IPS-11a (cell line): ENCODE measurements around the gene HOXD12.

ENCODE experiments used
- H3K4me3 ChIP-seq: one replicate; pipeline ENCODE4 v1.5.1; 2013; ENCODE audit warnings: low read depth, low read length, control low read depth

Gene HOXD12

GRCh38 chr2:176080540-176081375, 18.8 kb upstream of the HOXD12 start:
- peak overlapping the region; percentile 20 for H3K4me3 ChIP-seq

DNA sequence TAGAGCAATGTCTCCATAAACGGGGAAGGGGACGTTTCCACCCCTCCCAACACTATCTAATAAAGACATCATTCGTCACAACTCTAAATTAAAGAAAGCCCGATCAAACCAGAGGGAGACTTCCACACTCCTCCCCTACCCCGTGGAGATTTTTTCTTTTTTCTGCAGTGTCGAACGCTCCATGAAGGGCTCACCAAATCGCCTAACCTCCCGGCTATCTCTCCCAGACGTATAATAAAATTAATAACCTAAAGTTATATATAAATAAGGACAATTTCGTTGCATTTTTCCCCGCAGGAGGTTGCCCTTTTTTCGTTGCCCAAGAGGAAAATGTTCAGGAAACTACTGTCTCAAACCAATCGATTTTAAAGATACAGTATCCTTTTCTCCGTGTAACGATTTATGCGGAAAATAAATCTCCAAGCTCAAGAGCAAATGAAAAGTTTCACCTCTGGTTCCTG, 18.2 kb upstream of the HOXD12 start:
- H3K4me3 ChIP-seq = no peak overlapping the region

DNA sequence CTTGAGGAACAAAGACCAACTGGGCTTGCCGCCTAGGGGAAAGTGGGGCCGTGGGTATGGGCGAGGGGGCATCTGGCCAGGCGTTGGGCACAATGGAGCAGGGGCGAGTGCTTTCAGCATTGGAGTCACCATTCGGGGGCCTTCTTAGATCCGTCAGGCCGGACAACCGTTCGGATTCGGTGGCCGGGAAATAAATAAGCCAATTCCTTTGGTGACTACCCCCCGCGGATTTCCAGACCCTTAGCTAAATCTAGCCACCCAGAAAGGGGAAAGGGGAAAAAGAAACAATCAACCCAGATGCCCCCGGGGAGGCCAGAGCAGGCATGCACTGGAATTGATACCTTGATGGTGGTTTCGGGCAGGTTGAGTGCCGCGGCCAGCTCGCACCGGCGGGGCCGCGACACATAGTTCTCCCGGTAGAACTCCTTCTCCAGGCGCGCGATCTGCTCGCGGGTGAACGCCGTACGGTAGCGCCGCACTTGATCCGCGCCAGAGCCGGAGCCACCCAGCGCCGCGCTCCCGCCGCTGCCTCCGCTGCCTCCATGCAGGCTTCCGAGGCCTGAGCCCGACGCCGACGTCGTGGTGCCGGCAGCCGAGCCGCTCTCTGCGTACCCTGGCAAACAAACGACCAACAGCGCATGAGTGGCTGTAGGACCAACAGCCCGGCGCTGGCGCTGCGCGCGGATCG, 17.6 kb upstream of the HOXD12 start:
- no peak overlapping the region for H3K4me3 ChIP-seq

GRCh38 chr2:176082525-176082823, 17.1 kb upstream of the HOXD12 start:
- no peak overlapping the region for H3K4me3 ChIP-seq

DNA sequence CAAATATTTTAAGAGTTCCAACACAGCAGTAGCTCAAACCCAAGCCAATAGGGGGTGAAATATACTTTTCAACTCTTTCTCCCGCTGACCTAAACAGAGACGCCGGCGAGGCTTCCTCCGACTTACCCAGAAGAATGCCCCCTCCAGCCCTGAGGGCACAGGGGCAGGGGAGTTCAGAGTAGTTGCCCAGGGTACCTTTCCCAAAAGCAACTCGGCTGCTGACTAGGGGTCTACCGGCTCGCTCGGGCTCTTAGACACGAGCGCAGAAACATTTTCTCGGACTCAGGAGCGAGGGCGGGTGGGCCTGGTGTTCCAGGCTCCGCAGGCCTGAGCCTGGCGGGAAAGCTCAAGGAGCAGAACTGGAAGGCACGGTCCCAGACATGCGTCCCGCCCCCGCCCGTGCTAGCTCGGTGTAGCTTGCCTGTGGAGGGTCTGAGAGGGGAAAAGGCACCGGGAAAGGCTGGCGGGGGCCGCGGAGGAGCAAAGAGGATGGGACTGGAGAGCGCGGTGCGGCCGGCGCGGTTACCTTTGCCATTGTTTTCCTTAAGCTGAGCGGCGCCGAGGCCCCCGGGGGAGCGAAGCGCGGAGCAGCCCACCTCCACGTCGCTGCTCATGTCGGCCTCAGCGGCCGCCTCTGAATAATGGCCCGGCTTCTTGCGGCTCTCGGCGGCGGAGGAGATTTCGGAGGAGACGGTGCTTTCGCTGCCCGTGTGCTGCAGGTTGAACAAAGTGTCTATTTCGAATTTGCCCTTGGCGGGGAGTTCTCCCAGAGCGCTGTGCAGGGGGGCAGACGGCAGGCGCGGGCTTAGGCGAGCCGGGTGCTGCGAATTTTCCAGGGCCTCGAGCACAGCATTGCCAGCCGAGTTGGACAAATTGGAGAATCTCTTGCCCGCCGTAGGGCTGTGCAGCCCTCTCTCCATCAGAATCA, 16.5 kb upstream of the HOXD12 start:
- no peak overlapping the region for H3K4me3 ChIP-seq

GRCh38 chr2:176083796-176084261, 15.8 kb upstream of the HOXD12 start, which contains the start of gene EVX2:
Gene EVX2, minus strand, starts transcription at chr2:176083962. Its CDS starts 186 bp downstream, at chr2:176083776.
- no peak within 1 kb of the TSS for H3K4me3 ChIP-seq

GRCh38 chr2:176084611-176085119, 14.9 kb upstream of the HOXD12 start:
- H3K4me3 ChIP-seq = no peak overlapping the region

- H3K4me3 ChIP-seq = no peak overlapping the region
These were observed 14.3 kb upstream of the HOXD12 start for GRCh38 chr2:176085120-176085788.

GRCh38 chr2:176085861-176086771, 13.5 kb upstream of the HOXD12 start:
- H3K4me3 ChIP-seq = no peak overlapping the region

GRCh38 chr2:176087330-176088047, 12.1 kb upstream of the HOXD12 start:
- no peak overlapping the region for H3K4me3 ChIP-seq

DNA sequence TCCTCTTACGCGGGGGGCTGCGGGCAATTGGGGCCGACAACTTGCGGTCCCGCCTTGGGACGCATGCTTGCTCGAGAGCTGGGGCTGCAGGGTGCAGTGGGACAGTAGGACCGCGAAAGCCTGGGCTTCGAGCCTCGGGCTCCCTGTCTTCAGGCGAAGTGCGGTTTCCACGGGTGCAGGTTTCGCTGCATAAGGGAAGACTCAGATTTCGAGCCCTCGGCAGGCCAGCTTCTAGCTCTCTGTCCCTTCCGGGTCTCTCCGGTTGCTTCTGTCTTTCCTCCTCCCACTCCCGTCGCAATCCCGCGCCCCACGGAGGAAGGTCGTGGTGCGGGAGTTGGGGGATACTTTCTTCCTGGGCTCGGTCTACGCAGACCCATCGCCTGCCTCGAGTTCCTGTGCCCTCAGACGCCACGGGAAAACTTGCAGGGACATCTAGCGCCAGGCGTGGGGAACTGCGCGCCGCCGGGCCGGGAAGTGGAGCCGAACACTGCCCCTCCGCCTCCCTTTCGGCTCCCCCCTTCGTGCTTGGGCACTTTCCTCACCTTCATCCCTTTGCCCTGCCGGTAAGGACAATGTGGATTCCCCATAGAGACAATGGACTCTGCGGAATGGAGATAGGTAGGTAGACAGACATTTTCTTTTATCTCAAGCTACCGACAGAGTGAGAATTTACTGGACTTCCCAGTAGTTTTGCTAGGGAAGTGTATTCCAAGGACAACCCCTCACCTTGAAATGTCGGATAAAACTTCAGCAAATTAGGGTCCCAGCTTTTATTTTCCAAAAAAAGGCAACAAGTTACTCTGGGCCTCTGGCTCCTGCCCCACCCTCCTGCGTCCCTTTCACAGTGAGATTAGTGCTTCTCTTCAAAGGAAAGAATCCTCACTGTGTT, 11.3 kb upstream of the HOXD12 start:
- H3K4me3 ChIP-seq = peak overlapping the region; percentile 14

- H3K4me3 ChIP-seq = no peak overlapping the region
These were observed 10.4 kb upstream of the HOXD12 start for GRCh38 chr2:176088937-176089842.

DNA sequence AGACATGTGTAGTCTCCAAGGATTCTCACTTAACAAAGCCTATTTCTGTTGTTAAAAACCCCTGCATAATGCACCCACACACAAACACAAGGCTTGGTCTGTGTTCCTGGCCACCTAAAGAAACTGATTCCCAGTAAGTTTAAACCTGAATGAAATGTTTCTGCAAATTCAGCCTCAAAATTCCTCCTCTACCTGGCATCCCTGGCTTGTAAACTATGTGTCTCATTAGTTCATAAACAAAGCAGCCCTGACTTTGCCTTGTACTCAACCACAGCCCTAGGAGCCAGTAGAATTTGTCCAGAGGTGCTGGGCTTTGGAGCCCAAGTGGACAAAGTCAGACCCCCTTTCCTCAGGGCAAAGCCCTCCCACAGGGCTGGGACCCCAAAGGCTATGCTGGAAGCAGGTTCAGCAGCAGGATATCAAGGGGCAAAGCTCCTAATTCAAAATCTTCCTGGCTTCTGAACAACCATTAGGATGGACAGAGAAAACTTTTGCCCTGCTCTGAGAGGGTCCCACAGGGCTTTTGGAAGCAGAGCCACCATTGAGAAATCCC, 9.7 kb upstream of the HOXD12 start:
- H3K4me3 ChIP-seq = no peak overlapping the region

- H3K4me3 ChIP-seq = no peak overlapping the region
These were observed 8.7 kb upstream of the HOXD12 start for GRCh38 chr2:176090862-176091261.

DNA sequence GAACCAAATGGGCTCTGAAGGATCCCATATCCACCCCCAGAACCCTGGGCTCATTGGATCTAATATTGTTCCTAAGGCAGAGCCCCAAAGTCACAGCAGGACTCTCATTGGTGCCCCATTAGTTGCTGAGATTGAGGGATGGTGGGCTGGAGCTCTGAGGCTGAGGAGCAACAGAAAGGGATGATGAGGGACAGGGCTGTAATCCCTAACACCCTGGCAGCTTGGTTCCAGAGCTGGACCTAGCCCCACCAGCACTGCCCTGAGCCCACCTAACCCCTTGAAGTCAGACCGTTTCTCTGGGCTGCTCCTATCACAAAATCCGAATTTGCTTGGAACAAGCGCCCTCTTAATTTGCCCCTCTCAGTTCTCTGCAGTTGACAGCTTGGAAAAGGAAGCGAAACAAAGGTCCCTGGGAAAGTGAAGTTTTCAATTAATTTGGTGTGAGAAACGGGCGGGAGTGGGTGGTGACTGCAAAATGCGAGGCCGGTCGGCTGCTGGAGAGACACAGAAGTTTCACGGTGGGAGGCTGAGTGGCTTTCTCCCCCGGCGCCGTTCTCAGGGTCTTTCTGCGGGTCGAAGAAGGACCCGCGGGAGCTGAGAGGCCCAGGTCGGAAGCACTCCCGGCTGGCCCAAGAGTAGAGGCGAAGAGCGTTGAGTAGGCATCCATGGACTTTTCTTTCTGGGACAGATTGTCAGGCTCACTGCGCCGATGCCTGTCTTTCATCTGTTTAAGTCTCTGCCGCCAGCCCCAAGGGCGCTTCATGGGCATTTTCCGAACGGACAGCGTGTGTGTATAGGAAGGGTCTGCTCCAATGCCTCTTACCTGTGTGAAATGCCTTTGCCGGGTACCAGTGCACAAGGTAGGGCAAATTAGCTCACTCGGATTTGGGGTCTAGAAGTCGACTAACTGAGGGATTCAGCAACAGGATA, 8.0 kb upstream of the HOXD12 start:
- no peak overlapping the region for H3K4me3 ChIP-seq
